NCI-H187 (cell line): ENCODE results near the gene PPP1R3E.

ENCODE experiments used
- DNase-seq, 2 experiments: peaks; one replicate each; lab custom pipeline; 2025; lab: John Stamatoyannopoulos, UW

PPP1R3E gene

GRCh38 chr14:23248601-23249000, 54.1 kb downstream of the PPP1R3E start:
- DNase-seq = no peak
